ENCODE measurements around the gene ATXN1. TPM values are rescaled to one million over a fixed set of nuclear protein-coding genes. Genes with fewer than 3 reads are reported as not detected.

ATXN1 gene
- polyA plus RNA-seq, 1 of the 3 experiments (the other 2 are of a cell fraction) = 7.9 TPM

DNA sequence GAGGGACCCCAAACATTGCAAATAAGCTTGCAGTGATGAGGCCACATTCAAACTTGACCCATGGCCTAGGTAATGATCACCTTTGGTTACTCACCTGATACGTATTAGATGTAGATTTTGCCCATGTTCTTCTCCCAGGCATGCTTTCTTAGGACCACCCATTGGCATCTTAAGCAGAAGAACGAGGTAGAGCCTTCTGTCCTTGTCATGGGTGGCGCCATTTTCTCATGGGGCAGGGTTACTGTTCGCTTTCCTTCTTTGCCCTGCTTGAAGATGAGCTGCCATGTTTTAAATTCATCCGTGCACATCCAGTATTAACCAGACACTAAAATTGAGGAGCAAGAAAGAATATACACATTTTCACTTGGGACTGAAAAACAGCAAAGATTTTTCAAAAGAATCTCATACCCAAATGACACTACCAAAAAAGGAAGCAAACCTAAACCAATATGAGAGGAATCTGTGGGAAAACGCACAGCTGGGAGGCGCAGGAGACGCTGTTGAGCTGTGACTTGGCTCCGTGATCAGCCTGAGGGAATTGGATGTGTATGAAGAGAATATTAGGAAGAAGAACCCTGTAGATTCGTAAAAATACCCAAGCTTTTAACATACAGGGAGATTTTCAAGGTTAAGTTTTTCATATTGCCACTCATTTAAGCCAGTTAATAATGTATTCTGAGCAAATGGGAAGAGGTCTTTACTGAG lies 486.2 kb downstream of the ATXN1 start:
- ChIA-PET CTCF (interaction anchor here (0.8 to 1.7 kb wide), 5 partner anchors 9 to 236 kb away, joined by 3 to 5 read pairs (median 3); no protein-coding TSS in a partner anchor), POLR2A (no interaction called here)
- Histone ChIP-seq H3K79me2 (ENCODE audit: insufficient read depth) (no peaks in the 10 kb centered on the region), H3K27me3 (ENCODE audit: insufficient read depth) (no peaks in the 10 kb centered on the region), H3K9me2 (no peaks in the 10 kb centered on the region), H3K9ac (no peak overlapping the region), H3F3A (replicated peaks; ENCODE audit: insufficient read depth) (peaks cover 11% of the 10 kb centered on the region), H4K20me1 (ENCODE audit: insufficient read depth) (no peaks in the 10 kb centered on the region), H2AFZ (ENCODE audit: low read depth) (no peak overlapping the region), H3K27ac (ENCODE audit: low read depth in 2 of 2, low read length in 1 of 2) (no peak overlapping the region), H3K36me3 (replicated peaks in 1 of 2; ENCODE audit: control insufficient read depth in 1 of 2, insufficient read depth in 2 of 2, low read length in 1 of 2) (no peaks in the 10 kb centered on the region), H3K9me3 (no peaks in the 10 kb centered on the region), H3K4me2 (no peak overlapping the region), H3K4me3 (ENCODE audit: low read depth in 2 of 2, low read length in 1 of 2) (no peak overlapping the region), H3K4me1 (ENCODE audit: control insufficient read depth in 1 of 2, insufficient read depth in 2 of 2, low read depth in 1 of 2, low read length in 1 of 2) (peaks cover 2 to 14% of the 10 kb centered on the region in 2 experiments; a peak in 2 of 4 replicates)
- no peak for DNase-seq
- TF ChIP-seq, protein P1, sequence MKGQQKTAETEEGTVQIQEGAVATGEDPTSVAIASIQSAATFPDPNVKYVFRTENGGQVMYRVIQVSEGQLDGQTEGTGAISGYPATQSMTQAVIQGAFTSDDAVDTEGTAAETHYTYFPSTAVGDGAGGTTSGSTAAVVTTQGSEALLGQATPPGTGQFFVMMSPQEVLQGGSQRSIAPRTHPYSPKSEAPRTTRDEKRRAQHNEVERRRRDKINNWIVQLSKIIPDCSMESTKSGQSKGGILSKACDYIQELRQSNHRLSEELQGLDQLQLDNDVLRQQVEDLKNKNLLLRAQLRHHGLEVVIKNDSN (IDR thresholded peaks at IDR 0.05; ENCODE audit: borderline replicate concordance, low read depth) = no peak
- TF ChIP-seq TCF12 (IDR thresholded peaks at IDR 0.05) = no peak
- TF ChIP-seq, protein P2, sequence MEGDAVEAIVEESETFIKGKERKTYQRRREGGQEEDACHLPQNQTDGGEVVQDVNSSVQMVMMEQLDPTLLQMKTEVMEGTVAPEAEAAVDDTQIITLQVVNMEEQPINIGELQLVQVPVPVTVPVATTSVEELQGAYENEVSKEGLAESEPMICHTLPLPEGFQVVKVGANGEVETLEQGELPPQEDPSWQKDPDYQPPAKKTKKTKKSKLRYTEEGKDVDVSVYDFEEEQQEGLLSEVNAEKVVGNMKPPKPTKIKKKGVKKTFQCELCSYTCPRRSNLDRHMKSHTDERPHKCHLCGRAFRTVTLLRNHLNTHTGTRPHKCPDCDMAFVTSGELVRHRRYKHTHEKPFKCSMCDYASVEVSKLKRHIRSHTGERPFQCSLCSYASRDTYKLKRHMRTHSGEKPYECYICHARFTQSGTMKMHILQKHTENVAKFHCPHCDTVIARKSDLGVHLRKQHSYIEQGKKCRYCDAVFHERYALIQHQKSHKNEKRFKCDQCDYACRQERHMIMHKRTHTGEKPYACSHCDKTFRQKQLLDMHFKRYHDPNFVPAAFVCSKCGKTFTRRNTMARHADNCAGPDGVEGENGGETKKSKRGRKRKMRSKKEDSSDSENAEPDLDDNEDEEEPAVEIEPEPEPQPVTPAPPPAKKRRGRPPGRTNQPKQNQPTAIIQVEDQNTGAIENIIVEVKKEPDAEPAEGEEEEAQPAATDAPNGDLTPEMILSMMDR (IDR thresholded peaks at IDR 0.05) = no peak
- TF ChIP-seq, protein P3, sequence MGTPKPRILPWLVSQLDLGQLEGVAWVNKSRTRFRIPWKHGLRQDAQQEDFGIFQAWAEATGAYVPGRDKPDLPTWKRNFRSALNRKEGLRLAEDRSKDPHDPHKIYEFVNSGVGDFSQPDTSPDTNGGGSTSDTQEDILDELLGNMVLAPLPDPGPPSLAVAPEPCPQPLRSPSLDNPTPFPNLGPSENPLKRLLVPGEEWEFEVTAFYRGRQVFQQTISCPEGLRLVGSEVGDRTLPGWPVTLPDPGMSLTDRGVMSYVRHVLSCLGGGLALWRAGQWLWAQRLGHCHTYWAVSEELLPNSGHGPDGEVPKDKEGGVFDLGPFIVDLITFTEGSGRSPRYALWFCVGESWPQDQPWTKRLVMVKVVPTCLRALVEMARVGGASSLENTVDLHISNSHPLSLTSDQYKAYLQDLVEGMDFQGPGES (IDR thresholded peaks at IDR 0.05; ENCODE audit: low read depth, low read length) = no peak
- TF ChIP-seq, protein P4, sequence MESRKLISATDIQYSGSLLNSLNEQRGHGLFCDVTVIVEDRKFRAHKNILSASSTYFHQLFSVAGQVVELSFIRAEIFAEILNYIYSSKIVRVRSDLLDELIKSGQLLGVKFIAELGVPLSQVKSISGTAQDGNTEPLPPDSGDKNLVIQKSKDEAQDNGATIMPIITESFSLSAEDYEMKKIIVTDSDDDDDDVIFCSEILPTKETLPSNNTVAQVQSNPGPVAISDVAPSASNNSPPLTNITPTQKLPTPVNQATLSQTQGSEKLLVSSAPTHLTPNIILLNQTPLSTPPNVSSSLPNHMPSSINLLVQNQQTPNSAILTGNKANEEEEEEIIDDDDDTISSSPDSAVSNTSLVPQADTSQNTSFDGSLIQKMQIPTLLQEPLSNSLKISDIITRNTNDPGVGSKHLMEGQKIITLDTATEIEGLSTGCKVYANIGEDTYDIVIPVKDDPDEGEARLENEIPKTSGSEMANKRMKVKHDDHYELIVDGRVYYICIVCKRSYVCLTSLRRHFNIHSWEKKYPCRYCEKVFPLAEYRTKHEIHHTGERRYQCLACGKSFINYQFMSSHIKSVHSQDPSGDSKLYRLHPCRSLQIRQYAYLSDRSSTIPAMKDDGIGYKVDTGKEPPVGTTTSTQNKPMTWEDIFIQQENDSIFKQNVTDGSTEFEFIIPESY (IDR thresholded peaks at IDR 0.05; ENCODE audit: borderline replicate concordance, low read depth) = no peak
- TF ChIP-seq, protein P5, sequence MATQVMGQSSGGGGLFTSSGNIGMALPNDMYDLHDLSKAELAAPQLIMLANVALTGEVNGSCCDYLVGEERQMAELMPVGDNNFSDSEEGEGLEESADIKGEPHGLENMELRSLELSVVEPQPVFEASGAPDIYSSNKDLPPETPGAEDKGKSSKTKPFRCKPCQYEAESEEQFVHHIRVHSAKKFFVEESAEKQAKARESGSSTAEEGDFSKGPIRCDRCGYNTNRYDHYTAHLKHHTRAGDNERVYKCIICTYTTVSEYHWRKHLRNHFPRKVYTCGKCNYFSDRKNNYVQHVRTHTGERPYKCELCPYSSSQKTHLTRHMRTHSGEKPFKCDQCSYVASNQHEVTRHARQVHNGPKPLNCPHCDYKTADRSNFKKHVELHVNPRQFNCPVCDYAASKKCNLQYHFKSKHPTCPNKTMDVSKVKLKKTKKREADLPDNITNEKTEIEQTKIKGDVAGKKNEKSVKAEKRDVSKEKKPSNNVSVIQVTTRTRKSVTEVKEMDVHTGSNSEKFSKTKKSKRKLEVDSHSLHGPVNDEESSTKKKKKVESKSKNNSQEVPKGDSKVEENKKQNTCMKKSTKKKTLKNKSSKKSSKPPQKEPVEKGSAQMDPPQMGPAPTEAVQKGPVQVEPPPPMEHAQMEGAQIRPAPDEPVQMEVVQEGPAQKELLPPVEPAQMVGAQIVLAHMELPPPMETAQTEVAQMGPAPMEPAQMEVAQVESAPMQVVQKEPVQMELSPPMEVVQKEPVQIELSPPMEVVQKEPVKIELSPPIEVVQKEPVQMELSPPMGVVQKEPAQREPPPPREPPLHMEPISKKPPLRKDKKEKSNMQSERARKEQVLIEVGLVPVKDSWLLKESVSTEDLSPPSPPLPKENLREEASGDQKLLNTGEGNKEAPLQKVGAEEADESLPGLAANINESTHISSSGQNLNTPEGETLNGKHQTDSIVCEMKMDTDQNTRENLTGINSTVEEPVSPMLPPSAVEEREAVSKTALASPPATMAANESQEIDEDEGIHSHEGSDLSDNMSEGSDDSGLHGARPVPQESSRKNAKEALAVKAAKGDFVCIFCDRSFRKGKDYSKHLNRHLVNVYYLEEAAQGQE (IDR thresholded peaks at IDR 0.05; ENCODE audit: low read depth, low read length) = no peak
- no peak for TF ChIP-seq RCOR1 (IDR thresholded peaks at IDR 0.05; ENCODE audit: low read length)
- TF ChIP-seq RXRA (IDR thresholded peaks at IDR 0.05; ENCODE audit: borderline replicate concordance, low read depth) = no peak
- no peak for TF ChIP-seq POLR2AphosphoS5 (IDR thresholded peaks at IDR 0.05; ENCODE audit: low read depth, low read length)
- TF ChIP-seq NRF1 (IDR thresholded peaks at IDR 0.05; ENCODE audit: low read depth, low read length) = no peak
- no peak for TF ChIP-seq YY1 (IDR thresholded peaks at IDR 0.05; ENCODE audit: low read depth)
- no peak for TF ChIP-seq NFIC (IDR thresholded peaks at IDR 0.05; ENCODE audit: borderline replicate concordance)
- WGBS (ENCODE audit: low lambda C conversion rate) = 89% methylated on average over 10 of the region's 10 CpGs

All from SK-N-SH (cell line).